Lower leg skin (tissue), 3 donors: ENCODE measurements around the gene DBN1.

ENCODE experiments used
- CTCF ChIP-seq, 3 donors: fragments of 450-650 bp; IDR thresholded peaks; one replicate each; pipeline ENCODE4 v1.5.1; 2016; ENCODE audit warnings: antibody characterized with exemption in 3 of 3, mild to moderate bottlenecking in 3 of 3, moderate library complexity in 2 of 3
- POLR2A ChIP-seq, 2 donors: fragments of 450-650 bp; IDR thresholded peaks; one replicate each; pipeline ENCODE4 v1.6.1; 2016 to 2017; ENCODE audit warnings: antibody characterized with exemption in 2 of 2, mild to moderate bottlenecking in 1 of 2, moderate library complexity in 1 of 2

GRCh38 chr5:177512736-177513380 is 39.4 kb upstream of the DBN1 start:
- no peak for TF ChIP-seq CTCF (IDR thresholded peaks at IDR 0.05)
- TF ChIP-seq POLR2A (IDR thresholded peaks at IDR 0.05) = no peak
